Measurements from ENCODE around the gene HDAC9.

Gene HDAC9

GRCh38 chr7:18895456-18895855 is 399.9 kb downstream of the HDAC9 start:
- no peaks in the 10 kb centered on the region for H3K9me3 ChIP-seq (ENCODE audit: insufficient read depth, low read length, severe bottlenecking)
- H3K4me3 ChIP-seq (ENCODE audit: low read depth in 1 of 2, low read length in 2 of 2), result no peak overlapping the region
- H3K79me2 ChIP-seq (ENCODE audit: insufficient read depth, low read length), result no peaks in the 10 kb centered on the region
- DNase-seq (no peak), ATAC-seq (ENCODE audit: insufficient read depth, low read depth) (no peak)
- no peak overlapping the region for H3K9ac ChIP-seq (ENCODE audit: low read depth, low read length)
- H3K4me2 ChIP-seq (ENCODE audit: insufficient read depth, low read length), result no peak overlapping the region
- no peaks in the 10 kb centered on the region for H3K36me3 ChIP-seq (ENCODE audit: insufficient read depth, low read length)
- TF ChIP-seq EZH2 (IDR thresholded peaks at IDR 0.05; ENCODE audit: borderline replicate concordance, low read depth, low read length, severe bottlenecking), result no peak
- no peak for TF ChIP-seq CTCF (IDR thresholded peaks at IDR 0.05; ENCODE audit: borderline replicate concordance, extremely low read depth, low read length, poor library complexity, severe bottlenecking)
- no peak overlapping the region for H2AFZ ChIP-seq (ENCODE audit: low read depth, low read length)
- no peaks in the 10 kb centered on the region for H3K4me1 ChIP-seq (ENCODE audit: insufficient read depth, low read length)
- H3K27ac ChIP-seq (ENCODE audit: low read length), result no peak overlapping the region
- H4K20me1 ChIP-seq (ENCODE audit: insufficient read depth, low read length), result no peaks in the 10 kb centered on the region
- no peaks in the 10 kb centered on the region for H3K27me3 ChIP-seq (ENCODE audit: insufficient read depth, low read length, poor library complexity)

- Histone ChIP-seq H3K4me2 (ENCODE audit: insufficient read depth, low read length) (no peak overlapping the region), H3K27me3 (ENCODE audit: insufficient read depth, low read length, poor library complexity) (no peaks in the 10 kb centered on the region), H3K27ac (ENCODE audit: low read length) (no peak overlapping the region), H3K79me2 (ENCODE audit: insufficient read depth, low read length) (no peaks in the 10 kb centered on the region), H4K20me1 (ENCODE audit: insufficient read depth, low read length) (no peaks in the 10 kb centered on the region), H3K9ac (ENCODE audit: low read depth, low read length) (no peak overlapping the region), H3K9me3 (ENCODE audit: insufficient read depth, low read length, severe bottlenecking) (no peaks in the 10 kb centered on the region), H2AFZ (ENCODE audit: low read depth, low read length) (no peak overlapping the region), H3K4me1 (ENCODE audit: insufficient read depth, low read length) (no peaks in the 10 kb centered on the region), H3K36me3 (ENCODE audit: insufficient read depth, low read length) (no peaks in the 10 kb centered on the region), H3K4me3 (ENCODE audit: low read depth in 1 of 2, low read length in 2 of 2) (no peak overlapping the region)
- ATAC-seq (ENCODE audit: insufficient read depth, low read depth) (no peak), DNase-seq (no peak)
- TF ChIP-seq CTCF (IDR thresholded peaks at IDR 0.05; ENCODE audit: borderline replicate concordance, extremely low read depth, low read length, poor library complexity, severe bottlenecking) (no peak), EZH2 (IDR thresholded peaks at IDR 0.05; ENCODE audit: borderline replicate concordance, low read depth, low read length, severe bottlenecking) (no peak)
Observed at GRCh38 chr7:18896343-18896975, 400.9 kb downstream of the HDAC9 start.

GRCh38 chr7:18900236-18900635 is 404.7 kb downstream of the HDAC9 start:
- Histone ChIP-seq H3K4me1 (ENCODE audit: insufficient read depth, low read length) (no peaks in the 10 kb centered on the region), H3K9ac (ENCODE audit: low read depth, low read length) (no peak overlapping the region), H3K27me3 (ENCODE audit: insufficient read depth, low read length, poor library complexity) (no peaks in the 10 kb centered on the region), H3K9me3 (ENCODE audit: insufficient read depth, low read length, severe bottlenecking) (no peaks in the 10 kb centered on the region), H4K20me1 (ENCODE audit: insufficient read depth, low read length) (no peaks in the 10 kb centered on the region), H3K79me2 (ENCODE audit: insufficient read depth, low read length) (no peaks in the 10 kb centered on the region), H3K4me3 (ENCODE audit: low read depth in 1 of 2, low read length in 2 of 2) (no peak overlapping the region), H3K4me2 (ENCODE audit: insufficient read depth, low read length) (no peak overlapping the region), H2AFZ (ENCODE audit: low read depth, low read length) (no peak overlapping the region), H3K36me3 (ENCODE audit: insufficient read depth, low read length) (no peaks in the 10 kb centered on the region), H3K27ac (ENCODE audit: low read length) (no peak overlapping the region)
- TF ChIP-seq EZH2 (IDR thresholded peaks at IDR 0.05; ENCODE audit: borderline replicate concordance, low read depth, low read length, severe bottlenecking), result no peak
- TF ChIP-seq CTCF (IDR thresholded peaks at IDR 0.05; ENCODE audit: borderline replicate concordance, extremely low read depth, low read length, poor library complexity, severe bottlenecking), result no peak
- DNase-seq (no peak), ATAC-seq (ENCODE audit: insufficient read depth, low read depth) (no peak)

Measured in DND-41 (cell line).